Measurements from ENCODE around the gene DDOST.

The DDOST gene

DNA sequence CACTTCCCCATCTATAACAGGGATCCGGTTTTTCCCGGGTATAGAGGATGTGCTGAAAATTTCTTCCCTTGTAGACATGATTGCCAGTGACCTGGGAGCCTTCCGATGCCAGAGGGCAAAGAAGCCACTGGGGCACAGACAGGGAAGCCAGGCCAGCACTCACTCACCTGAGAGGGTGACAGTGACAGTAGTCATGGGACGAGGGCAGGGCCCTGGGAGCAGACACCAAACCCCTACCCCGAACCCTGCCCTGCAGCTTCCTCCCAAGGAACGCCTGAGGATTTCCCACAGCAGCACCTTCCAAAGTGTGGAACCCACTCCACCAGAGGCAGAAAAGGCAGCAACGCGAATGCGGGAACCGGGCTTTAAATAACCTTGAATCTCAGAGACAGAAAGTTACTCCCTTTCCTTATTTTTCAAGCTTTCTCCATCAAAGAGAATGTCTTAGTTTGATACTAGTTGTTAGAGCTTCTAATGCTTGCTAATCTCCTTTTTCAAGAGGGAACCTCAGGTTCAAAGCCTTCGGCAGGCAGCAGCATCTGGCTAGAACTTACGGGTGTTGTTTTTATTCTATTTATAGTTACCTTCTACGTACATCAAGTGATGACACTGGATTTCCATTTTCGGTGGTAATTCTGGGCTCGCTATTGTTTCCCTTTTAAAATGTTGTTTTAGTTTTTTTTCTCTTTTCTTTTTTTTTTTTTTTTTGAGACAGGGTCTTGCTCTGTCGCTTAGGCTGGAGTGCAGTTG lies 2.8 kb downstream of the DDOST start:
- no peak for DNase-seq

DNA sequence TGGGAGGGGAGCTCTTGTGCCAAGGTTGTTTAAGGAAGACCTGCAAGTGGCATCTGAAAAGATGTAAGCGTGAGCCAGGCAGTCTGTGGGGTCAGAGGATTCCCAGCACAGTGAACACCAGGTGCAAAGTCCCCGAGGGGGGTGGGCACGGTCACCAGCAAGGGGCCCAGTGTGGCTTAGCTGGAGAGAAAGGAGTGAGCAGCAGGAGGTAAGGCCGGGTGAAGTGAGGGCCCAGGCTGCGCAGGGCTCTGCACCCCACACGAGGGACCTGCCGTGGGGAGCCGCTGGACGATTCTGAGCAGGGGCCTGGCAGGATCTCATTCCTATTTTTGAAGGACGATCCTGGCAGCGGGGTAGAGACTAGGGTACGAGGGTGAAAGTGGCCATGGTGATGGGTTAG lies 4.1 kb downstream of the DDOST start:
- DNase-seq = no peak

DNA sequence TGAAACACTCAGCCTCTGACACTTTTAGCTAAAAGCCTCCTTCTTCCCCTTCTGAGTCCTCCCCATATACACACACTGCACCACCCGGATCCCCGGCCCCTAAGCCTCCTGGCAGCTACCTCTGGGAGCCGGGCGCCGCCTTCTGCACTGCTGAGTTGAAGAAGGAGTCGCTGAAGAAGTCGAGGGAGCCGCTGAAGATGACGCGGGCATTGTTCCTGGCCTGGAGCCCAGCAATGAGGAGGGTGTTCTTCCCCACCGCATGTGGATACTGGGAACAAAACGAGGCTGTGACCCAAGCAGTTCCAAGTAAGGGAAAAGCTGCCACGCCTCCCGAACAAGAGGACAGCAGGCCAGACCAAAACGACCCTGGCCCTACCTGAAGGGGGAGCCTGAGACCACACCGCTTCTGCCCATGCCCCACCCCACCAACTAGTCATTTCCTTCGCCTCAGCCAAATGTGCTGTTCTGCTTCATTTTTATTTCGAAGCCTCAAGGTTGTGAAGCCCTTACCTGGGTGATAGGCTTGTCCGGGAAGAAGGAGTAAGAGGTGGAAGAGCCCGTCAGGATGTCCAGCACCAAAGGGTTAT lies 7.0 kb downstream of the DDOST start:
- no peak for DNase-seq

DNA sequence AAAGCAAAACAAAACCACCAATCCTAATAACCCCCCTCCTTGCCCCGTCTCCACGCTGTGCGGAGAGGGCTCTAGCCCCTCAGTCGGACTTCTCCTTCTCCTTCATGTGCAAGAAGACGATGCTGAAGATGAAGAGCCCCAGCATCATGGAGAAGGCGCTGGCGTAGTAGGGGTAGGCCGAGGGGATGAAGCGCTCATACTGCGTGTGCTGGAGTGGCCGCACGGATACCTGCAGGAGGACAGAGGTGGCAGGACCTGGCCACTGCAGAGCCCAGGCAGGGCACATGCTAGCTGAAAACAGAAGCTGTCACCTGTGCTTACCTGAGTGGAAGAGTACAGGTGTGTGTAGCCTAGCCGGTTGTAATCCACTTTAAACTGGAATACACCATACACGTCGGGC lies 8.9 kb downstream of the DDOST start:
- DNase-seq = no peak

DNA sequence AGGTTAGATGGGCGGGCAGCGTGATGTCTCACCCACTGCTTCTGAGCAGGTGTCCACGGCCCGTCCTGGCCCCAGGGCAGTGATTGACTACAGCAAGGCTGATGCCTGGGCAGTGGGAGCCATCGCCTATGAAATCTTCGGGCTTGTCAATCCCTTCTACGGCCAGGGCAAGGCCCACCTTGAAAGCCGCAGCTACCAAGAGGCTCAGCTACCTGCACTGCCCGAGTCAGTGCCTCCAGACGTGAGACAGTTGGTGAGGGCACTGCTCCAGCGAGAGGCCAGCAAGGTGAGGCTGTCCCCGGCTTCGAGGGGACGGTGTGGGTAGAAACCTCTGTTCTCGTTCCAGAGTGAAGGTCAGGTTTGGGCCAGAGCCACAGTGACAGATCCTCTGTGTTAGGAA lies 12.2 kb downstream of the DDOST start:
- DNase-seq = no peak

DNA sequence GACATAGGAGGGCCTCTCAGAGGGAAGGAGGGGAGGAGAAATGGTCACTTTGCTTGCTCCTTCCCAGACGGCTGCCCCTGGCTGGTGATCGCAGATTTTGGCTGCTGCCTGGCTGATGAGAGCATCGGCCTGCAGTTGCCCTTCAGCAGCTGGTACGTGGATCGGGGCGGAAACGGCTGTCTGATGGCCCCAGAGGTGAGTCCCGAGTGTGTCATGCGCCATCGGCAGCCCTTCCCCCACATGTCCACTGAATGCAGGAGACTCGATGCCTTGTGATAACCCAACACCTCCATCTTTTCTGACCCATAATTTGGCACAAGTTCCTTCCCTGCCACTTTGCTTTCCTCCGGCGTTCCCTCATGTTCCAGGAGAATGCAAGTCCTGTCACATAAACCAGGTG lies 12.7 kb downstream of the DDOST start:
- DNase-seq = no peak

DNA sequence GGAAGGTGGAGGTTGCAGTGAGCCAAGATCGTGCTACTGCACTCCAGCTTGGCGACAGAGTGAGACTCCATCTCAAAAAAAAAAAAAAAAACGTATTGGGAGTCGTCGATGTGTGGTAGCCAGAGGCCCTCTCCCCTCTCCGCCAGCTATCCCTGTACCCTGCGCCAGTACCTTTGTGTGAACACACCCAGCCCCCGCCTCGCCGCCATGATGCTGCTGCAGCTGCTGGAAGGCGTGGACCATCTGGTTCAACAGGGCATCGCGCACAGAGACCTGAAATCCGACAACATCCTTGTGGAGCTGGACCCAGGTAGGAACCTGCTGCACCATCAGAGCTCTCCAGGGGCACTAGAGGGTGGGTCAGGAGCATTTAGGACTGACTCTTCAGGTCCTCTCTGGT lies 15.8 kb downstream of the DDOST start:
- DNase-seq = no peak

DNA sequence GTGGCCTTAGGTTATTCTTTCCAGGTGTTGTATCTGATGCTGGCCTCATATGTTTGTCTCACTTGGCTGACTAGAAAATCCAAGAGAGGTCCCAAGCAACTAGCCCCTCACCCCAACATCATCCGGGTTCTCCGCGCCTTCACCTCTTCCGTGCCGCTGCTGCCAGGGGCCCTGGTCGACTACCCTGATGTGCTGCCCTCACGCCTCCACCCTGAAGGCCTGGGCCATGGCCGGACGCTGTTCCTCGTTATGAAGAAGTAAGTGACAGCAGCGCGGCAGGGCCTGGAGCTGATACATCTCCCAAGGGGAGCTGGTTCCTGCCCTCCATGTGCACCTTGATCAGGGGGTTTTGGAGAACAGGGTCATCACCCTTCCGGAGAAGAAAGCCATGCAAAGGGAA lies 16.8 kb downstream of the DDOST start:
- DNase-seq = no peak

DNA sequence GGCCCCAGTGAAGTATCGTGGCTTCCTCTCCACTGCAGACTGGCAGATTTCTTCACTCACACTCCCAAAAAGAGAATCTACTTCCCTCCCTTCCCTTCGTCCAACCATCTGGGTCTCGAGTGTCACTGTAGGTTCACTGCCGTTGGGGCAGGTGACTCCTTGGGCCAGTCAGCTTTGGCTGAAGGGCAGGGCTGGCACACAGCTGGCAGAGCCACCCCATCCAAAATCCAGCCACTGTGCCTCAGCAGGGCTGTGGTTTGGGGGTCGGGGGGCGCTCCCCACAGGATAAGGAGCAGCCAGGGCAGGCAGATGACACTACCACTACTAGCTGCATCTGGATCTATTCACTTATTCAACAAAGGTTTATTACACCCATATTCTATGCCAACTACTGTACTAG lies 18.1 kb downstream of the DDOST start:
- no peak for DNase-seq

DNA sequence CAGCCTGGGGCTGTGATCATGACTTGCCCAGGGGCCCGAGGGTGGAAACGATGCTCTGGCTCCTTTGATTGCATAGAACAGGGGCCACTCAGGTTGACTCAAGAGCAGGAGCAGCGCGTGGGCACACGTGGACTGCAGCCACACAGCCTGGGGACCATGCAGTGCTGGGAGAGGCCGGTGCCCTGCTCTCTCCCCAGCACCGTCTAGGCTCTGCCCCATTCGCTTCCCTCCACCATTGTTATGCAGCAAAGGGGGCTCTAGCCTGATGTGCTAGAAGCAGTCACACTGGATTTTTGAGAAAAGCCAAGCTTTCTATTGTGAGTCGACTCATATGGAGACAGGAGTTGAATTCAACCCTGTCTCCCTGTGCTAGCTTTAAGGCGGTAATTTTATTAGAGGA lies 19.2 kb downstream of the DDOST start:
- no peak for DNase-seq

DNA sequence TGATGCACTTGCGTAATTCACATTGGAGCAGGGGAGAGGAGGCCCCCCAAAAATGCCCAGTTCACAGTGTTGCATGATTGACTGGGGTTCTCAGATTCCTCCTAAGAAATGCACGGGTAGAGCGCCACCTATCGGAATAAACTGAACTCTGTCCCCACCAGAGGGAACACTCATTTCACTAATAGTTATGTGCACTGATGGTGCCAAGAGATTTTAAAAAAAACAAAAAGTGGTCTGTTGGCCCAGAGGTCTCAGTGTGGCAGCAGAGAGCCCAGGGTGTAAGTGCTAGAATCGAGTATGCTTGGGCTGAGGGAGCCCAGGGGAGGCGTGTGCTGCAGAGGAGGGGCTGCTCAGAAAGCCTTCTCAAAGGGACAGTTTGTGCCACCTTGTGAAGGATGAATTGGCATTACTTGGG lies 21.0 kb downstream of the DDOST start:
- peak; percentile 47 to 67 for DNase-seq

DNA sequence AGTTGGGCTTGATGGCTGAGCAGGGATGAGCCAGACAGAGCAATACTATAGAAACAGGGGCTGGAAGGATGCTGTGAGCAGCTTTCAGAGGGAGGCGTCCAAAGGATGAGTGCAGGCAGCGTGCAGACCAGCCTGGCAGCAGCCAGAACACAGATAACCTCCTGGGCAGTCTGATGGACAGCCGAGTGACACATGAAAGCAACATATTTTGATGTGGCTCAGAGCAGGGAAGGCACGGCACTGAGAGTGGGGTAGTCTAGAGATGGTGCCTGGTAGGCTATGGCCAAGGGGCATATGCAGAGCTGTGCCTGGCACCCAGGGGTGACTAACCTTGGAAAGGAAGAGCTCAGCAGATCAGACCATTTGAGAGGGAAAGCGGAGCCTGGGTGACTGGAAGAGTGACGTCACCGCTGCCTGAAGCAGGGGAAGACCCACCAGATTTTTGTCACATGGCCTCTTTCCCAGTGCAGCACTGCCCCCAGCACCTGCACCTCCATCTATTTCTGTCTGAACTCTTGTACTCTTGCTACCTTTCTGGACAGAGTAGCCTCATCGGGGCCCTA lies 24.3 kb downstream of the DDOST start:
- no peak for DNase-seq

DNA sequence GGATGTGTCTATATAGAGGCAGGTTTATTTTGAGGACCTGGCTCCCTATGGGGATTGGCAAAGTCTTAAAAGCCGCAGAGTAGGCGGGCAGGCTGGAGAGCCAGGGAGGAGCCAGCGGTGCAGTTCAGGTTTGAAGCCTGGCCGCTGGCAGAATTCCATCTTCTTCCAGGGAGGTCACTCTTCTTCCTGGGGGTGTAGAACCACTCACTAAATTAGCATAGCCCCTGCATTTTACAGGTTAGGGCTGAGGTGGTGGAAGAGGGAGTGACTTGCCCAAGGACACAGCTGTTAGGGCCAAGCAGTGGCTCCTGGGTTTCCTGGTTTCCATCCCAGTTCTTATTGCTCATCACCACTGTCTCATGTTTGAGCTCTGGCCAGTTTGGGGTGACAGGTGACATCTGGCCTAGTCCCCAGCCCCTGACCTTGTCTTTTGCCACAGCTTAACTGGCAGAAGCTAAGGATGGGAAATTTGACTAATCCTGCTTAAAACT lies 26.5 kb downstream of the DDOST start:
- peak in 1 of 2 donors; percentile 34 for DNase-seq

DNA sequence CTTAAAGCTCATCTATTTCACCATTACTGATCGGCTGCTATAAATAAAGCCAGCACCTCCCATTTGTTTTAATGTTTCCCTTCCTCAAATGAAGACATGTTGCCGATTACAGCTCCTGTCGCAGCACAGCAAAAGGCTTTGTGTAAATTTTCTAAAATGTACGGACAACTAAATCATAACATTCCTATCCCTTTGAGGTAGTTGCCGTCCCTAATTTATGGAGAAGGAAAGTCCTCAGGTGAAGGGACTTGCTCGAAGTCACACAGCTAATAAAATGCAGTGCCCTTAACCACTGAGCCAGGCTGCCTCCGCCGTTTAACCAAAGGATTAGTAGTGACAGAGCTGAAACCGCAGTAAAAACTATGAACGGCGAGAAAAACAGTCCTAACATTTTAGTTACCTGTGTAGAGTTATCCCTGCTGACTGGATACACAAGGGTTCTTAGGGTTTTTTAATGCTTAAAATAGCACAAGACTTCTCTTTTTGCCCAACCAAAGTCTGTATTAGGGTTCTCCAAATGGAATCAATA lies 27.0 kb downstream of the DDOST start:
- peak in 1 of 2 donors; percentile 26 for DNase-seq

DNA sequence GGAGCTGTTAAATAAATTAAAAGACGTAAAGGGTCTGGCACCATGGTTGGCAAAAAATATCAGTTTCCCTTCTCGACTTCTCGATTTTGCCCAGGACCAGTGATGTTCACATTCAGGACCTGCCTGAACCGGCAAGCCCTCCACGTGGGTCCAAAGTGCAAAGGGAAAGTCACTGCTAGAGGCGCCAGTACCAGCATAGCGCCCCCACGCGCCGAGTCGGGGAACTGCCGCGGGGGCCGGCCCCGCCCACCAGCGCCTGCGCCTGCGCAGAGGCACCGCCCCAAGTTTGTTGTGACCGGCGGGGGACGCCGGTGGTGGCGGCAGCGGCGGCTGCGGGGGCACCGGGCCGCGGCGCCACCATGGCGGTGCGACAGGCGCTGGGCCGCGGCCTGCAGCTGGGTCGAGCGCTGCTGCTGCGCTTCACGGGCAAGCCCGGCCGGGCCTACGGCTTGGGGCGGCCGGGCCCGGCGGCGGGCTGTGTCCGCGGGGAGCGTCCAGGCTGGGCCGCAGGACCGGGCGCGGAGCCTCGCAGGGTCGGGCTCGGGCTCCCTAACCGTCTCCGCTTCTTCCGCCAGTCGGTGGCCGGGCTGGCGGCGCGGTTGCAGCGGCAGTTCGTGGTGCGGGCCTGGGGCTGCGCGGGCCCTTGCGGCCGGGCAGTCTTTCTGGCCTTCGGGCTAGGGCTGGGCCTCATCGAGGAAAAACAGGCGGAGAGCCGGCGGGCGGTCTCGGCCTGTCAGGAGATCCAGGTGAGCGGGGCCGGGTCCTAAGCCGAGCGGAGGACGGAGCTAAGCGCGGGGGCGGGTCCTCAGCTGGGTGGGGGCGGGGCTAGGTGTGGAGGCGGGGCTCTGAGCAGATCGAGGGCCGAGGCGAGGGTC lies 27.7 kb downstream of the DDOST start, which contains the start of gene PINK1:
PINK1 (plus strand) TSS at position 269 of the 875 bp plus-strand sequence; CDS start at position 360, 91 bp downstream.
- DNase-seq = peak; percentile 86 to 92

DNA sequence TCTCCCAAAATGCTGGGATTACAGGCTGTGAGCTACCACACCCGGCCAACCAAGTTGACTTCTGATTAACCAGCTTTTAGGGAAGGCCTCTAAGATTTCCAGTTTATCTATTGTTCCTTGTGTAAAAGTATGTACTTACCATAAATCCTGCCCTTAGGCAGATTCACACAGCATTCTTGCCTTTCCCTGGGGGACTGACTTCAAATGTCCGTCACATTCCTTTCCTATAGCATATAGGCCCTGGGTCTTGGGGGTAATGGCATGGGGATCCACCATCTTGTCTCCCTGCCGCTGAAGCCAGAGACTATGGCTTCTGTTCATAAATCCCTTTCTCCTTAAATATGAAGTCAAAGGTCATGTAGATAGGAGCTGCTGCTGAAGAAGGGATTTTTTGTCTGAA lies 28.8 kb downstream of the DDOST start:
- no peak for DNase-seq

DNA sequence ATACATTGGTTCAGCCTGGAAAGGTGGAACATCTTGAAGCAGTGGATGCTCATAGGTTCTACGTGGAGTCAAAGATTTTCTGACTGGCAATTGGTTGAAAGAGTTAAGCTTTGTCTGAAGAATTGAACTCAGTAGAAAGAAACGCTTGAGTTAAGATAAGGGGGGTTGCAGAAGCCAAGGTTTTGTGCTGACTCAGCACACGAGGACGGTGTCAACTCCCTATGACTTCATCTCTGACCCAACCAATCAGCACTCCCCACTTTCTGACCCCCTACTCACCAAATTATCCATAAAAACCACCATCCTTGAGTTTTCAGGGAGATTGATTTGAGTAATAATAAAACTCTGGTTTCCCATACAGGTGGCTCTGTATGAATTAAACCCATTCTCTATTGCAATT lies 30.4 kb downstream of the DDOST start:
- DNase-seq = no peak

DNA sequence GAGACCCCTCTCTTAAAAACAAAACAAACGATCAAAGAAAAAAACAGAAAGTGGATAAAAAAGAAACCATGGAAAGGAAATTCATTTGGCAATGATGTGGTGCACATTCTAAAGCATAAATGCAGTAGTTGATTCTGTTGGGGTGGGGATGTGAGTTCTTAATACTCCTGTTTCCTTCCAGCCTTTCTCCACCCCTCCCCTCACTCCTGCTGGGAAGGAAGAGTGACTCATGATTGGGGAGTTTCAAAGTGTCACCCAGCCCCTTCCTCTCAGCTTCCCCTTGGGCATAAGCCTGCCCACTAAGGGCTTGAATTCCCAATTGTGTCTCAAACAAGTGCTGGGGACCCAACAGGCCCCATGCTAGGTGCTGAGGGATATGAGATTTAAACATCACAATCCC lies 34.6 kb downstream of the DDOST start:
- DNase-seq = no peak

DNA sequence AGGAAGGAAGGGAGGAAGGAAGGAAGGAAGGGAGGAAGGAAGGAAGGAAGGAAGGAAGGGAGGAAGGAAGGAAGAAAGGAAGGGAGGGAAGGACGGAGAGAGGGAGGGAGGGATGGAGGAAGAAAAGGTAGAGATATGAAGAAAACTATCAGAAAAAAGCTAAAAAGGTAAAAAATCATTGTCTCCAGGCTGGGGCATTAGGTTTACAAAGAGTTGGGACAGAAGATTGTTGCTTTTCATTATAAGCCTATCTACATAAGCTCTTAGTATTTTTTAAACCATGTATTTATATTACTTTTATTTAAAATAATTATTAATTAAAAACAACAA lies 35.1 kb downstream of the DDOST start:
- no peak for DNase-seq

DNA sequence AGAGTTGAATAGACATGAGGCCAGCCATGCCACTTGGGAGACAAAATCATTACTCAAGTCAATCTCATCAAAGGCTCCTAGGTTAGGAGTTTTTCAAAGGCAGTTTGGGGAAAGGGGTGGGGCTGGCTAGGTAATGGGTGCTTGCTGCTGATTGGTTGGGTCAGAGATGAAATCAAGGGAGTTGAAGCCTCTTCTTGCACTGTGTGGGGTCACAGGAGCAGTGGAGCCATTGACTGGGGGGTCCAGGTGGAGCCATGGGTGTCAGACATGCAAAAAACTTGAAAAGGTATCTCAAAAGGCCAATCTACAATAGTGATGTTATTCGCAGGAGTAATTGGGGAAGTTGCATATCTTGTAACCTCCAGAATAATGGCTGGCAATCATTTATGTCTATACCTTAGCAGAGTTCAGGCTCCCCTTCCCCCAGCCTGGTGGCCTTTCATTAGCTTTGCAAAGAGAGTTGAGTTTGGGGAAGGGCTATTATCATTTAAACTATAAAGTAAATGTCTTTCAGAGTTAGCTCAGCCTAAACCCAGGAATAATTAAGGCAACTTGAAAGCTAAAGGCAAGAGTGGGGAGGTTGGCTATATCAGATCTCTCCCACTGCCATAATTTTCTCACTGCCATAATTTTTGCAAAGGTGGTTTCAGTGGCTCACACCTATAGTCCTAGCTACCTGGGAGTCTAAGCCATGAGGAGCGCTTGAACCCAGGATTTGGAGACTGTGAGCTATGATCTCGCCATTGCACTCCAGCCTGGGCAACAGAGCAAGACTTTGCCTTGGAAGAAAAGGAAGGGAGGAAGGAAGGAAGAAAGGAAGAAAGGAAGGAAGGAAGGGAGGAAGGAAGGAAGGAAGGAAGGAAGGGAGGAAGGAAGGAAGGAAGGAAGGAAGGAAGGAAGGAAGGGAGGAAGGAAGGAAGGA lies 35.7 kb downstream of the DDOST start:
- DNase-seq = no peak

DNA sequence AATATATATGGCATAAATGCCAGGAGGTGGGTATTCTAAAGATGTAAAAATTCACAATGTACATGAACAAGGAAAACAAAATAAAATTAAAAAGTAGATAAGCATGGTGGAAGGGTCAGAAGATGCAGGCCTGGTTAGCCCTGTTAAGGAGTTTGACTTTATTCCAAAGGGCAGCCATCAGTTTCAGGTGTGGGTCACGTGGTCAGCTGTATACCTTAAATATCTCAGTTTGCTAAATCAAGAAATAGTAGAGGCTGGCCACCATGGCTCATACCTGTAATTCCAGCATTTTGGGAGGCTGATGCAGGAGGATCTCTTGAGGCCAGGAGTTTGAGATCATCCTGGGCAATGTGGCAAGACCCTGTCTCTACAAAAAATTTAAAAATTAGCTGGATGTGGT lies 36.5 kb downstream of the DDOST start:
- DNase-seq = no peak

DNA sequence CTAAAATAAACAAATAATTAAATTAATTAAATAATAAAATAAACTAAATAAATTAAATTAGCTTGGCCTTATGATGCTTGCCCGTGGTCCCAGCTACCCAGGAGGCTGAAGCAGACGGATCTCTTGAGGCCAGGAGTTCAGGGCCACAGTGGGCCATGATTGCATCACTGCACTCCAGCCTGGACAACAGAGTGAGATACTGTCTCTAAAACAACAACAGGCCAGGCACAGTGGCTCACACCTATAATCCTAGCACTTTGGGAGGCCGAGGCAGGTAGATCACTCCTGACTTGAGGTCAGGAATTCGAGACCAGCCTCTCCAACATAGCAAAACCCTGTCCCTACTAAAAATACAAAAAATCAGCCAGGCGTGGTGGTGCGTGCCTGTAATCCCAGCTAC lies 40.2 kb downstream of the DDOST start:
- DNase-seq = no peak
